Smooth muscle cell of the coronary artery (primary cell): ENCODE measurements around the gene SMC3. TPM values are rescaled to one million over a fixed set of nuclear protein-coding genes. Genes with fewer than 3 reads are reported as not detected.

ENCODE experiments used
- total RNA-seq: library from RNA; depleted of rRNA; stranded (reverse); fragments of >200 nt; gene quantifications from 2 replicates; pipeline ENCODE4 v1.2.3, GENCODE V29; 2014; ENCODE audit warnings: low replicate concordance

SMC3 gene
- total RNA-seq: 10.9 and 15.9 TPM in 2 replicates

DNA sequence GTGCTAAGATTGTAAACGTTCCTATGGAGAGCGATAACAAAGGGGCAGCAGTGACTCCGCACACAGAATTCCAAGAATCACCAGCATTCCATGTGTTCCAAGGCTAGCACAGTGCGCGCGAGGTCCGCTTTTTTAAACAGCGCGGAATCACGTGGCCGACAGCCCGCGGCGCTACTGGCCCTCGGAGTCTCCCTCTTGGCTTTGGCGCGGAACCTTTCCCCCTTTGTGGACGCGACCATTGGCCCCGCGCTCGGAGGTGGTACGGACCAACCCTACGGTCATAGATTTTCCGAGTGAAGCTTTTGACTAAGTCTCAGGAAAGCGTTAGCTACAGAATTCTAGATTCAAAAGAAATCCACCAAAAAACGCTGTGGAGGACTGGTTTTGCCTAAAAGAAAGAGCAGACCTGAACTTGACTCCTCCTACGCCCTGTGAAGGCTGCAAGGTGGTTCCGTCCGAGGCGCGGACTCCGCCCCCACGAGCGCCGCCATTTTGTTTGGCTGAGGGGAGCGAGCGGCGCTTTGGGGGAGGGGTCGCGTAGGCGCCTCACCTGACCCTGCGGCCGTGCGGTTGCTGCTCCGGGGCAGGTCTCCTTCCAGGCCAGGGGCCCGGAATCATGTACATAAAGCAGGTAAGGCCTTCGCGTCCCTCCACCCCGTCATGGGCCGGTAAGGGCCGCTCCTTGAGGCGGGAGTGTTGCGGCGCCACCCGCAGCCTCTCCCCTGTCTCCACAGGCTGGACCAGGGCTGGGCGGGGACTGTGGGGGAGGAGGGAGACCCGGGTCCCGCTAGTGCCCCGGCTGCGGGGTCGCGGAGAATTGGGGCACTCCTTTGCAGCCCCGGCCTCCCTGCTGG is at the start of gene SMC3:
Gene SMC3 (plus strand): TSS at position 495 of the 854 bp plus-strand sequence. CDS start 122 bp downstream, at position 617.

DNA sequence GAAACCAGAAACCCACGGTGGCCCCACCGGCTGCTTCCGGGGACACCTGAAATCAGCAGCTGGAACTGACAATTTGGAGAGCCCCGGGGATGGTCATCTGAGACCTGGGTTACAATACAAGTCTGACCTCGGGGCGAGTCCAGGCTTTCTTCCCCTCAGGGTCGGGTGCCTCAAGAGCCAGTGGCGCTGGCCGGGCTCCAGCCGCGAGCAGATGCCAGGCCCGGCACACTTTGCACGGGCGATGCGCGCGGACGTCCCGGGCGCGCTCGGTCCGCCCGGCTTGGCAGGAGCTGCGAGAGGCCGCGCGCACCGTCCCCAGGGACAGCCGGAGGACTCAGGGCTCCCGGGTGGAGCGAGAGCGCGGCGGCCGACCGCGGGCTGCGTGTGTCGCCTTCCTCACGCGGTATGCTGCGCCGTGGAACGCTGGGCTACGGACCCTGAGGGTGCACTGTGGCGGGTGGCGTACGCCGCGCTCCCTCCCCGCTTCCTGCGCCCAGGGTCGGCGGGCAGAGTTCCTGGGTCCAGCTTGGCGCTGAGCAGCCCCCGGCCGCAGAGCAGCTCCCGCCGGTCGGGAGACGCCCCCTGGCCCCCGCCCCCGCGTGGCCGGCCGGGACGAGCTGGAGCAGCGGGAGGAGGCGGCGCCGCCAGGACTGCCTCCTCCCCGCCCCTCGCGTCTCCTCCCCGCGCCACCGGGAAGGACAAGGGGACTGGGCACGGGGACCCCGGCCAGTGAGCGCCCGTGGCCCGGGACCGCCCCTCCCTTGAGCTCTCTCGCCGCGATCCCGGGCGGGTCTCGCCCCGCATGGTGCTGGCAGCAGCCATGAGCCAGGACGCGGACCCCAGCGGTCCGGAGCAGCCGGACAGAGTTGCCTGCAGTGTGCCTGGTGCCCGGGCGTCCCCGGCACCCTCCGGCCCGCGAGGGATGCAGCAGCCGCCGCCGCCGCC is 76.4 kb downstream of the SMC3 start, which contains the start of gene RBM20:
Gene RBM20 (plus strand): TSS at position 684 of the 945 bp plus-strand sequence. CDS start 119 bp downstream, at position 803.

Other genes with a start within 250 kb of the SMC3 start
- gene DUSP5, start 69.8 kb upstream of the SMC3 start, total RNA-seq: 3.4 and 10.2 TPM in 2 replicates
- gene RBM20, start 76.6 kb downstream of the SMC3 start, total RNA-seq: under 0.01 and 0.45 TPM in 2 replicates